ENCODE measurements around the gene GDF3.

Gene GDF3

GRCh38 chr12:7694556-7695236 is 879 bp downstream of the GDF3 start:
- Histone ChIP-seq H3K9me3 (ENCODE audit: control insufficient read depth, low read length) (no peaks in the 10 kb centered on the region), H3K27ac (no peak overlapping the region), H3K4me2 (ENCODE audit: low read length) (no peak overlapping the region), H3K4me1 (no peaks in the 10 kb centered on the region), H3K79me2 (no peaks in the 10 kb centered on the region), H3K4me3 (ENCODE audit: low read depth, low read length) (no peak overlapping the region), H3K9ac (no peak overlapping the region), H3K36me3 (ENCODE audit: control insufficient read depth, insufficient read depth, low read length) (no peaks in the 10 kb centered on the region), H2AFZ (no peak overlapping the region), H3K27me3 (ENCODE audit: control insufficient read depth, insufficient read depth, low read length) (no peaks in the 10 kb centered on the region)
- no peak for TF ChIP-seq CTCF (IDR thresholded peaks at IDR 0.05)

DNA sequence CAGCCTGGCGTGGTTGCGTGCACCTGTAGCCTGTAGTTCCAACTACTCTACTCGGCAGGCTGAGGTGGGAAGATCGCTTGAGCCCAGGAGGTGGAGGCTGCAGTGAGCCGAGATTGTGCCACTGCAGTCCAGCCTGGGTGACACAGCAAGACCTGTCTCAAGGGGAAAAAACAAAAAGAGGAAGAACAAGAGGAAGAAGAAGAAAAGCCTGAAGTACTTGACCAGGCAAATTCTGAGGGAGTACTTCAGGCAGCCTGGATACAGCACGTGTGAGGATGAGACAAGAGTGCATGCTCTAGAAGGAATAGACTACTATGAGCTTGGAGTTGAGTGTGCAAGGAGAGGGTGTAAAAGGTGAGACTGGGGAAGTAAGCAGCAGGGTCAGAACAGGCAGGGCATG is 1.8 kb downstream of the GDF3 start:
- TF ChIP-seq CTCF (IDR thresholded peaks at IDR 0.05): no peak
- H3K4me3 ChIP-seq (ENCODE audit: low read depth, low read length): no peak overlapping the region
- no peaks in the 10 kb centered on the region for H3K79me2 ChIP-seq
- no peaks in the 10 kb centered on the region for H3K36me3 ChIP-seq (ENCODE audit: control insufficient read depth, insufficient read depth, low read length)
- H3K27me3 ChIP-seq (ENCODE audit: control insufficient read depth, insufficient read depth, low read length): no peaks in the 10 kb centered on the region
- no peak overlapping the region for H3K9ac ChIP-seq
- H2AFZ ChIP-seq: no peak overlapping the region
- H3K9me3 ChIP-seq (ENCODE audit: control insufficient read depth, low read length): no peaks in the 10 kb centered on the region
- no peaks in the 10 kb centered on the region for H3K4me1 ChIP-seq
- H3K27ac ChIP-seq: no peak overlapping the region
- H3K4me2 ChIP-seq (ENCODE audit: low read length): no peak overlapping the region

GRCh38 chr12:7681535-7681934 is 14.0 kb downstream of the GDF3 start:
- H3K36me3 ChIP-seq (ENCODE audit: control insufficient read depth, insufficient read depth, low read length): no peaks in the 10 kb centered on the region
- H3K9ac ChIP-seq: no peak overlapping the region
- H2AFZ ChIP-seq: no peak overlapping the region
- TF ChIP-seq CTCF (IDR thresholded peaks at IDR 0.05): no peak
- no peaks in the 10 kb centered on the region for H3K79me2 ChIP-seq
- no peaks in the 10 kb centered on the region for H3K9me3 ChIP-seq (ENCODE audit: control insufficient read depth, low read length)
- no peaks in the 10 kb centered on the region for H3K27me3 ChIP-seq (ENCODE audit: control insufficient read depth, insufficient read depth, low read length)
- no peak overlapping the region for H3K27ac ChIP-seq
- H3K4me1 ChIP-seq: no peaks in the 10 kb centered on the region
- no peak overlapping the region for H3K4me2 ChIP-seq (ENCODE audit: low read length)
- no peak overlapping the region for H3K4me3 ChIP-seq (ENCODE audit: low read depth, low read length)

DNA sequence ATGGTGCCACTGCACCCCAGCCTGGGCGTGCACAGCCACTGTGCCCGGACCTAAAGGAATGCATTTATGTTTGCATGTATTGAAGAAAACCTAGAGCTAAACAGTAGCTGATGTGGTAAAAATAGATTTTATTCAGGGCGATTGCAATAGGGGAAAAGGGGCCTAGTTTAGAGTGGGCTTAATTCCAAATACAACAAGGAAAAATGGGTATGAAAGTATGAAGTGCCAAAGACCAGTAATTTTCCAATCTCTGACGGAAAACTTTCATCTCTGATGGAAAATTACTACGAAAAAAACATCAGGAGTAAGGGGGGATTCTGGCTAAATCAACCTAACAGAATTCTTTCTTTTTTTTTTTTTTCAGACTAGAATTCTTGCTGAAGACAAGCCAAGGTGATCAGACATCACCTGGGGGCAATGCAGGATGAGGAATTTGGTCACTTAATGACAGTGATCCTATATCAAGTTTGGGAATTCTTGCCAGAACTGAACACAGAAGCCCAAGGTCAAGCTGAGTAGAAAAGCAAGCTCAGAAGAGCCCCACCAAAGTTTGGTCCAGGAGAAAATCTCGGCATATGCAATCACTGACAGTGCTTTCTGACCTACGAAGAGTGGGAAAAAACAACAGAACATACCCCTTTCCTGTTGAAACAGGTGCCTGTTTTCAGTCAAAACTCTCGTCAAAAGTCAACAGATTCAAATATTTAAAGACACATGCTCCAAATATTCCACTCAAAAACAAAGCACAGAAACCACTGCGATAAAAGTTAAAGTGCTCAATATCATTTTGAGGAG is 16.1 kb downstream of the GDF3 start:
- no peaks in the 10 kb centered on the region for H3K36me3 ChIP-seq (ENCODE audit: control insufficient read depth, insufficient read depth, low read length)
- no peak overlapping the region for H3K4me2 ChIP-seq (ENCODE audit: low read length)
- H3K4me1 ChIP-seq: no peaks in the 10 kb centered on the region
- no peak for TF ChIP-seq CTCF (IDR thresholded peaks at IDR 0.05)
- H3K27ac ChIP-seq: no peak overlapping the region
- H3K27me3 ChIP-seq (ENCODE audit: control insufficient read depth, insufficient read depth, low read length): no peaks in the 10 kb centered on the region
- H3K9me3 ChIP-seq (ENCODE audit: control insufficient read depth, low read length): no peaks in the 10 kb centered on the region
- H2AFZ ChIP-seq: no peak overlapping the region
- no peaks in the 10 kb centered on the region for H3K79me2 ChIP-seq
- no peak overlapping the region for H3K9ac ChIP-seq
- no peak overlapping the region for H3K4me3 ChIP-seq (ENCODE audit: low read depth, low read length)
